Loucy (cell line): ENCODE data around the gene KATNAL1.

Experiments
- H2AFZ ChIP-seq: fragments of 200-600 bp; sonication (generic); 2 replicates; pipeline ENCODE4 v1.6.0; 2016; ENCODE audit warnings: antibody characterized with exemption, mild to moderate bottlenecking, low read length, moderate library complexity
- H3F3A ChIP-seq: fragments of 200-600 bp; 2 replicates; pipeline ENCODE4 v1.6.0; 2016; ENCODE audit warnings: antibody characterized with exemption, low read depth, mild to moderate bottlenecking
- H3K27me3 ChIP-seq: fragments of 200-600 bp; sonication (generic); 2 replicates; pipeline ENCODE4 v1.6.1; 2014; ENCODE audit warnings: low read length, mild to moderate bottlenecking; ENCODE audit not compliant: insufficient read depth, poor library complexity, severe bottlenecking
- H3K36me3 ChIP-seq: fragments of 200-600 bp; sonication (generic); 2 replicates; pipeline ENCODE4 v1.6.1; 2016; ENCODE audit warnings: low read length; ENCODE audit not compliant: insufficient read depth
- H3K4me1 ChIP-seq: fragments of 200-600 bp; sonication (generic); 2 replicates; pipeline ENCODE4 v1.5.1; 2014; ENCODE audit warnings: low read length, mild to moderate bottlenecking; ENCODE audit not compliant: insufficient read depth, poor library complexity, severe bottlenecking
- H3K4me2 ChIP-seq: fragments of 200-600 bp; sonication (generic); 2 replicates; pipeline ENCODE4 v1.6.0; 2014; ENCODE audit warnings: antibody characterized with exemption, low read length, low read depth, mild to moderate bottlenecking; ENCODE audit not compliant: poor library complexity, severe bottlenecking
- H3K4me3 ChIP-seq: fragments of 200-600 bp; sonication (generic); 2 replicates; pipeline ENCODE4 v1.5.1; 2014; ENCODE audit warnings: low read length, mild to moderate bottlenecking, mixed read lengths; ENCODE audit not compliant: poor library complexity, severe bottlenecking
- H3K79me2 ChIP-seq: fragments of 200-600 bp; sonication (generic); 2 replicates; pipeline ENCODE4 v1.6.1; 2014; ENCODE audit warnings: low read length; ENCODE audit not compliant: insufficient read depth
- H3K9ac ChIP-seq: fragments of 200-600 bp; sonication (generic); 2 replicates; pipeline ENCODE4 v1.6.0; 2014; ENCODE audit warnings: mild to moderate bottlenecking, low read depth, low read length, moderate library complexity; ENCODE audit not compliant: poor library complexity, severe bottlenecking
- H3K9me2 ChIP-seq: fragments of 200-600 bp; sonication (generic); replicated peaks from 2 replicates; pipeline ENCODE4 v1.6.1; 2016; ENCODE audit warnings: low read depth, low read length, mixed read lengths
- H3K9me3 ChIP-seq: fragments of 200-600 bp; sonication (generic); 2 replicates; pipeline ENCODE4 v1.6.1; 2014; ENCODE audit warnings: mild to moderate bottlenecking, antibody characterized with exemption, low read length, low read depth; ENCODE audit not compliant: insufficient read depth
- H4K20me1 ChIP-seq: fragments of 200-600 bp; sonication (generic); 2 replicates; pipeline ENCODE4 v1.6.0; 2014; ENCODE audit warnings: antibody characterized with exemption, low read length, mild to moderate bottlenecking; ENCODE audit not compliant: insufficient read depth, poor library complexity, severe bottlenecking
- EZH2phosphoT487 ChIP-seq: fragments of 200-600 bp; IDR thresholded peaks from 2 replicates; pipeline ENCODE4 v1.6.1; 2018; ENCODE audit warnings: antibody characterized with exemption, mild to moderate bottlenecking, moderate library complexity, borderline replicate concordance
- TF ChIP-seq, protein P1 (sequence below): fragments of 200-600 bp; sonication (generic); conservative IDR thresholded peaks from 2 replicates; pipeline ENCODE4 v1.5.1; 2014; ENCODE audit warnings: mild to moderate bottlenecking, antibody characterized with exemption, low read length

Gene KATNAL1

DNA sequence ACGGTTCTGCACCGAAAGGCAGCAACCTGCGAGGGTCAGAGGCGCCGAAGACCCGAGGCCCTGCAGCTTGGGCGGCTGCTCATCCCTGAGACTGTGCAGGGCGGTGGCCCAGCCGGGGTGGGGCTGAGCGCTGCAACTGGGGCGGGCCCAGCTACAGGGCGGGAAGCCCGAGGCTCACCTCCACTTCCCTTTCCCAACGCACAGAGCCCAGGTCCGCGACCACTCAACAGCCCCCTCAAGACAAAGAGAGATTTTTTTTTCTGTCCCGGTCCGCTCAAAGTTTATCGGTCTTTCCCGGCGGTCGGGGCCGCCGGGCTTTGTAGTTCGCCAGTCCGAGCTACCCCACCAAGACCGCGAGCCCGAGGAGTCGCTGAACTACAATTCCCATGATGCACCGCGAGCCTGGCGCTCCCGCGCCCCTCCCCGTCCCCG lies 573 bp downstream of the KATNAL1 start:
- Histone ChIP-seq H2AFZ (peak overlapping the region; percentile 98), H3K9me2 (no peaks in the 10 kb centered on the region), H3K4me2 (peak overlapping the region; percentile 96), H3K36me3 (no peaks in the 10 kb centered on the region), H3K4me1 (peaks cover 61% of the 10 kb centered on the region), H3K4me3 (peak overlapping the region; percentile 97), H4K20me1 (no peaks in the 10 kb centered on the region), H3F3A (no peaks in the 10 kb centered on the region), H3K9me3 (no peaks in the 10 kb centered on the region), H3K9ac (peak overlapping the region; percentile 91), H3K27me3 (no peaks in the 10 kb centered on the region), H3K79me2 (peaks cover 48% of the 10 kb centered on the region)
- TF ChIP-seq, protein P1, sequence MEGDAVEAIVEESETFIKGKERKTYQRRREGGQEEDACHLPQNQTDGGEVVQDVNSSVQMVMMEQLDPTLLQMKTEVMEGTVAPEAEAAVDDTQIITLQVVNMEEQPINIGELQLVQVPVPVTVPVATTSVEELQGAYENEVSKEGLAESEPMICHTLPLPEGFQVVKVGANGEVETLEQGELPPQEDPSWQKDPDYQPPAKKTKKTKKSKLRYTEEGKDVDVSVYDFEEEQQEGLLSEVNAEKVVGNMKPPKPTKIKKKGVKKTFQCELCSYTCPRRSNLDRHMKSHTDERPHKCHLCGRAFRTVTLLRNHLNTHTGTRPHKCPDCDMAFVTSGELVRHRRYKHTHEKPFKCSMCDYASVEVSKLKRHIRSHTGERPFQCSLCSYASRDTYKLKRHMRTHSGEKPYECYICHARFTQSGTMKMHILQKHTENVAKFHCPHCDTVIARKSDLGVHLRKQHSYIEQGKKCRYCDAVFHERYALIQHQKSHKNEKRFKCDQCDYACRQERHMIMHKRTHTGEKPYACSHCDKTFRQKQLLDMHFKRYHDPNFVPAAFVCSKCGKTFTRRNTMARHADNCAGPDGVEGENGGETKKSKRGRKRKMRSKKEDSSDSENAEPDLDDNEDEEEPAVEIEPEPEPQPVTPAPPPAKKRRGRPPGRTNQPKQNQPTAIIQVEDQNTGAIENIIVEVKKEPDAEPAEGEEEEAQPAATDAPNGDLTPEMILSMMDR, result no peak
- no peak for TF ChIP-seq EZH2phosphoT487

DNA sequence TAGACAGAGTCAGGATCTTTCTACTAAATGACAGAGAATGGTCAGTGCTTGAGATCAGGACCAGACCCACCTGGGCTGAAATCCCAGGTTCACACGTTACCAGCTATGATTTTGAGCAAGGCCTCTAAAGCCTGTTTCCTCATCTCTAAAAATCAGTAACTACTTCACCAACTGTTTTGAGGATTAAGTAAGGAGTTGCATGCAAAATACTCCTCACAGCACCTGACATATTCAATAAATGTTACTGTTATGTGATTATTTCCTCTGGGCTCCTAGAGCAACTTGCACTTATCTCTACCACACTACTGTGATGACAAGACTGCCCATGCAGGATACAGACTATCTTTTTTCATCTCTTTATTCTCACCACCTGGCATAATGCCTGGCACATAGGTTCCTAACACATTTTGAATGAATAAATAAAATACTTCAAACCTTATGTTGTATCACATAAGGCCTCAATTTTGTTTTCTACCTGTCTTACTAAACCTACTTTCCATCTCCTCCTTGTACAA lies 1.8 kb downstream of the KATNAL1 start:
- H3K4me1 ChIP-seq, result peaks cover 66% of the 10 kb centered on the region

GRCh38 chr13:30303269-30303668 lies 4.1 kb downstream of the KATNAL1 start:
- Histone ChIP-seq H3K79me2 (peaks cover 81% of the 10 kb centered on the region), H3K4me2 (peak overlapping the region; percentile 96), H3K9me2 (no peaks in the 10 kb centered on the region), H4K20me1 (no peaks in the 10 kb centered on the region), H3K36me3 (no peaks in the 10 kb centered on the region), H3K9ac (peak overlapping the region; percentile 91), H2AFZ (no peak overlapping the region), H3K4me3 (peak overlapping the region; percentile 97), H3F3A (no peaks in the 10 kb centered on the region), H3K4me1 (peaks cover 71% of the 10 kb centered on the region), H3K9me3 (no peaks in the 10 kb centered on the region), H3K27me3 (no peaks in the 10 kb centered on the region)
- TF ChIP-seq, protein P1, result no peak
- no peak for TF ChIP-seq EZH2phosphoT487

More for the DNA sequence above, 1.8 kb downstream of the KATNAL1 start:
- no peaks in the 10 kb centered on the region for H3K27me3 ChIP-seq
- H3K9me2 ChIP-seq, result no peaks in the 10 kb centered on the region
- TF ChIP-seq, protein P1, result no peak
- no peak for TF ChIP-seq EZH2phosphoT487
- no peaks in the 10 kb centered on the region for H4K20me1 ChIP-seq
- no peak overlapping the region for H2AFZ ChIP-seq
- peaks cover 61% of the 10 kb centered on the region for H3K79me2 ChIP-seq
- peak overlapping the region; percentile 97 for H3K4me3 ChIP-seq
- H3K9ac ChIP-seq, result peak overlapping the region; percentile 91
- no peaks in the 10 kb centered on the region for H3F3A ChIP-seq
- H3K4me2 ChIP-seq, result peak overlapping the region; percentile 96
- H3K9me3 ChIP-seq, result no peaks in the 10 kb centered on the region
- H3K36me3 ChIP-seq, result no peaks in the 10 kb centered on the region
